Non-pigmented ciliary epithelial cell (primary cell): ENCODE data around the gene IFIT3.
"Not testable (repeated sequence)": the region's sequence is repeated elsewhere in the genome, so short reads cannot be mapped to it uniquely, and the experiment has no call there.

Experiments
- DNase-seq: peaks from one replicate; pipeline ENCODE4 v3.0.0-alpha.2; 2010; ENCODE audit warnings: low read depth

The IFIT3 gene

DNA sequence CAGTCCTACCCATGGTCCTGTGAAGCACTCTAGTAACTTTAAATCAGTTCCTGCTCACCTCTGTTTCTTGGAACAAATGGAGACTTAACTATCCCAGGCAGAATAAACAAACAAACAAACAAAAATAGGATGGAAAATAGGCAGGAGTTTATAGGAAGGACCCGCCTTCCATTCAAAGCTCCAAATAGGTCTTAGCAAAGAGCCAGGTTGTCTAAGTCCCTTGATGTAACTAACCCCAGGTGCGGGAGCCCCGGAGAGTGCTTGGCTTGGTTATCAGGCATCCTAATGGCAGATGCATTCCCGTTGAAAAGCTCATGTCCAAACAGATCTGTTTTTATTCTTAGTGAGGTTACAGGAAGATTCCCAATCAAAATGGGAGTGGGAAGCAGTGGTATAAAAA is 23.8 kb upstream of the IFIT3 start:
- DNase-seq: no peak

DNA sequence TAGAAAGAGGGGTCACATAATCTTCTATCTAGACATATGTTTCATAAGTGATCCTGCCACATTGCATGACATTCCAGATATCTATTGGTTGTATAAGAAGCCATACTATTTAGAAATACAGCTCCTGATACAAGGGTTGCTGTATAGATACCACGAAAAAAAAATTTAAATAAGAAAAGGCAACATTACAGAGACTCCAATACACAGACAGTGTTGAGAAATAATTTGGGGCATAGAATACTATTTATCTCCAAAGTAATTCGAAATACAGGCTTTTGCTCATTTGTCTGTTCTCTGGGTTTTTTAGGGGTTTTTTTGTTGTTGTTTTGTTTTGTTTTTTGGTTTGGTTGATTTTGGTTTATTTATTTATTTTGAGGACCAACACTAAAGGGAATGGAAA is 23.4 kb upstream of the IFIT3 start:
- no peak for DNase-seq

DNA sequence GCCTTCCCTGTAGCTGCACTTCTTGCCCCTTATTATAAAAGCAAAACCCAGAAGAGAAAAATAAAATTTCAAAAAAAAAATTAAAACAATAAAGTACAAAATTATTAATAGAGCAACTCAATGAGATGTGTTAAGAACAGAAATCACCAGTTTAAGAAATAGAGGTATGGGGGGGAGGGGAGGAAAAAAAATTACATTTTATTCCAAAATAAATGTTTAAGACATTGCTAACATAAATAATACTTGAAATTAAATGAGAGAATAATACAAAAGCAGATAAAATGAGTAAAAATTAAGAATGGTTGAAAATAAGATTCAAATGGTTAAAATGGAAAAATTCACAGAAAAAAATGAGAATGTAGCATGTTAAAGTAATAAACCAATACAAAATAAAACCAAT is 22.9 kb upstream of the IFIT3 start:
- no peak for DNase-seq

DNA sequence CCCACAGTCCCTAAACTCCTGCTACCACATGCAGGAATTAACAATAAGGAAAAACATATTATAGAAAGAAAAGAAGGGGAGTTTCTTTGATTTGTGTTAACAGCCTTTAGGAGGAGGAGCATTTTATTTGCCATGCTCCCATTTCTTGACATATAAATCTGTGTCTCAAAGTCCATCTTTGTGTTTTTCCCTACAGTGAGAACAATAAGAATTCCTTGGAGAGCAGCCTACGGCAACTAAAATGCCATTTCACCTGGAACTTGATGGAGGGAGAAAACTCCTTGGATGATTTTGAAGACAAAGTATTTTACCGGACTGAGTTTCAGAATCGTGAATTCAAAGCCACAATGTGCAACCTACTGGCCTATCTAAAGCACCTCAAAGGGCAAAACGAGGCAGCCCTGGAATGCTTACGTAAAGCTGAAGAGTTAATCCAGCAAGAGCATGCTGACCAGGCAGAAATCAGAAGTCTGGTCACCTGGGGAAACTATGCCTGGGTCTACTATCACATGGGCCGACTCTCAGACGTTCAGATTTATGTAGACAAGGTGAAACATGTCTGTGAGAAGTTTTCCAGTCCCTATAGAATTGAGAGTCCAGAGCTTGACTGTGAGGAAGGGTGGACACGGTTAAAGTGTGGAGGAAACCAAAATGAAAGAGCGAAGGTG is 21.9 kb upstream of the IFIT3 start:
- no peak for DNase-seq

DNA sequence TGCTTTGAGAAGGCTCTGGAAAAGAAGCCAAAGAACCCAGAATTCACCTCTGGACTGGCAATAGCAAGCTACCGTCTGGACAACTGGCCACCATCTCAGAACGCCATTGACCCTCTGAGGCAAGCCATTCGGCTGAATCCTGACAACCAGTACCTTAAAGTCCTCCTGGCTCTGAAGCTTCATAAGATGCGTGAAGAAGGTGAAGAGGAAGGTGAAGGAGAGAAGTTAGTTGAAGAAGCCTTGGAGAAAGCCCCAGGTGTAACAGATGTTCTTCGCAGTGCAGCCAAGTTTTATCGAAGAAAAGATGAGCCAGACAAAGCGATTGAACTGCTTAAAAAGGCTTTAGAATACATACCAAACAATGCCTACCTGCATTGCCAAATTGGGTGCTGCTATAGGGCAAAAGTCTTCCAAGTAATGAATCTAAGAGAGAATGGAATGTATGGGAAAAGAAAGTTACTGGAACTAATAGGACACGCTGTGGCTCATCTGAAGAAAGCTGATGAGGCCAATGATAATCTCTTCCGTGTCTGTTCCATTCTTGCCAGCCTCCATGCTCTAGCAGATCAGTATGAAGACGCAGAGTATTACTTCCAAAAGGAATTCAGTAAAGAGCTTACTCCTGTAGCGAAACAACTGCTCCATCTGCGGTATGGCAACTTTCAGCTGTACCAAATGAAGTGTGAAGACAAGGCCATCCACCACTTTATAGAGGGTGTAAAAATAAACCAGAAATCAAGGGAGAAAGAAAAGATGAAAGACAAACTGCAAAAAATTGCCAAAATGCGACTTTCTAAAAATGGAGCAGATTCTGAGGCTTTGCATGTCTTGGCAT is 21.1 kb upstream of the IFIT3 start:
- DNase-seq: no peak

DNA sequence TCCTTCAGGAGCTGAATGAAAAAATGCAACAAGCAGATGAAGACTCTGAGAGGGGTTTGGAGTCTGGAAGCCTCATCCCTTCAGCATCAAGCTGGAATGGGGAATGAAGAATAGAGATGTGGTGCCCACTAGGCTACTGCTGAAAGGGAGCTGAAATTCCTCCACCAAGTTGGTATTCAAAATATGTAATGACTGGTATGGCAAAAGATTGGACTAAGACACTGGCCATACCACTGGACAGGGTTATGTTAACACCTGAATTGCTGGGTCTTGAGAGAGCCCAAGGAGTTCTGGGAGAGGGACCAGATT is 20.6 kb upstream of the IFIT3 start:
- DNase-seq: no peak

DNA sequence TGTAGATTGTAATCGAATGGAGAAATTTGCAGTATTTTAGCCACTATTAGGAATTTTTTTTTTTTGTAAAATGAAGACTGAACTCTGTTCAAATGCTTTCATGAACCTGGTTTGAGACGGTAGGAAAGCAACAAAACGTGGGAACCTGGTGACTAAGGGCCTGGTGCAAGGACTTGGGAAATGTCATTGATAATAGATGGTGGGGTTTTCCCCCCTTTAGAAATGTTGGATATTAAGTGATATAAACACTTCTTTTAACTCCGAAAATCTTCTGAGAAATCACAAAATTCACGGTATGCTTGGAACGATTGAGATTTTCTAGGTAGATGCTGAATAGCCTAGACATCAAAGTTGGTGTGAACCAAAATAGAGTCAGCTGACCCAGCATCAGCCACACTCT is 19.5 kb upstream of the IFIT3 start:
- DNase-seq: no peak

GRCh38 chr10:89308736-89309135 is 19.1 kb upstream of the IFIT3 start:
- no peak for DNase-seq

GRCh38 chr10:89309156-89310055 is 18.4 kb upstream of the IFIT3 start:
- no peak for DNase-seq

- DNase-seq: no peak
Observed at GRCh38 chr10:89310056-89310893, 17.5 kb upstream of the IFIT3 start.

DNA sequence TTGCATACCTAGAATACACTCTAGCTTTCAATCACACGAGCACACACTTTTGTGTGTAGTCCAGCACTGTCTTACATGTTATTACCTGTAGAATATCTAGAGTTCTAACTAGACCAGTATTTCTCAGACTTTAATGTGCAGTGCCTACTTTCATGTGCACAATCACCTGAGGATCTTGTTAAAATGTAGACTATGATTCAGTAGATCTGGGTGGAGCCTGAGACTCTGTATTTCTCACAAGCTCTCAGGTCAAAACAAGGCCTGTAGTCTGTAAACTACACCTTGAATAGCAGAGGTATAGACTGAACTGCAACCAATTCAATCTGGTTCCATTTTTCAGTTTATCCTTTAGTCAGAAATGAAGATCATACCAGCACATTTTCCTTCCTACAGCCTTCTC is 14.8 kb upstream of the IFIT3 start:
- no peak for DNase-seq

DNA sequence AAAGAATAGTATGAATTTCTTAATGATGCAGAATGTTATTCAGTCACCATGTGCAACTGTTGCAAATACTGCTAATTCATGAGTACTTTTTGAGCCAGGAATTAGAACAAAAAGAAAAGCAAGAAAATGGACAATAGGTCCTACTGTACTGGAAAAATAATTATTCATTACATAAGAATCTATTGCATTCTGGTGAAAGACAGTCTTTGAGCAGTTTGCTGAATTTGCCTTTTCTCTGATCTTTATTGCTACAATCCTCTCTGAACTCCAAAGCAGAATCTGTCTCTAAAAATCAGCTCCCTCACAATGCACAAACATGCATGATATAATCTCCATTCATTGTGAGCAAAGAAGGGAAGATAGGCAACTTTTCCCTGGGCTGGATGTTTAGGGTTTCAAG is 13.1 kb upstream of the IFIT3 start:
- DNase-seq: no peak

DNA sequence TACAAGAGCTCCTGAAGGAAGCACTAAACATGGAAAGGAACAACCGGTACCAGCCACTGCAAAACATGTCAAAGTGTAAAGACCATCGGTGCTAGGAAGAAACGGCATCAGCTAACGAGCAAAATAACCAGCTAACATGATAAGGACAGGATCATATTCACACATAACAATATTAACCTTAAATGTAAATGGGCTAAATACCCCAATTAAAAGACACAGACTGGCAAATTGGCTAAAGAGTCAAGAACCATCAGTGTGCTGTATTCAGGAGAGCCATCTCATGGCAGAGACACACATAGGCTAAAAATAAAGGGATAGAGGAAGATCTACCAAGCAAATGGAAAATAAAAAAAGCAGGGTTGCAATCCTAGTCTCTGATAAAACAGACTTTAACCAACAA is 9.8 kb upstream of the IFIT3 start:
- DNase-seq: not testable (repeated sequence)

- not testable (repeated sequence) for DNase-seq
Observed at GRCh38 chr10:89325081-89325480, 2.7 kb upstream of the IFIT3 start.

DNA sequence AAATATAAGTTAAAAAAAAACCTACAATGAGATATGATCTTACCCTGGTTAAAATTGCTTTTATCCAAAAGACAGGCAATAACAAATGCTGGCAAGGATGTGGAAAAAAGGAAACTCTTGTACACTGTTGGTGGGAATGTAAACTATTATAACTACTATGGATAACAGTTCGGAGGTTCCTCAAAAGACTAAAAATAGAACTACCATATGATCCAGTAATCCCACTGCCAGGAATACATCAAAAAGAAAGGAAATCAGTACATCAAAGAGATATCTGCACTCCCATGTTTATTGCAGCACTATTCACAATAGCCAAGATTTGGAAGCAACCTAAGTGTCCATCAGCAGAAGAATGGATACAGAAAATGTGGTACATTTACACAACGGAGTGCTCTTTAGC is 1.9 kb upstream of the IFIT3 start:
- not testable (repeated sequence) for DNase-seq

DNA sequence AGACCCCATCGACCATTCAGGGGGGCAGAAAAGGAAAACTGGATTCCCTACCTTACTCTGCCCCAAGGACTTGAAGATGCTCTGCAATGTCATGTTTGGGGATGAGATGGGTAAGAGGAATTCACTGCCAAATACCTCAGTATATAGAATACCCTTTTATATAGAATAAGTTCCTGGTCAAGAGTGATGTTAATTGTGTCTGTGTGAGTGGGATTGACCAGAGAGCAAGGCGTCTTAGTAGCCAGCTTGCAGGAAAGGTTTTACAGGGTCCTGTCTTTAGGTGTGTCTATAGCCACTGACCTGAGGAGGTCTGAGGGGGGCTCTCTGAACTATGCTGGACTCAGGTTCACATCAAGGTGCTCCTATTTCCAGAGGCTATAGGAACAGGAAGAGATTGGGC is 1.4 kb downstream of the IFIT3 start:
- DNase-seq: no peak

GRCh38 chr10:89330014-89330413 is 2.2 kb downstream of the IFIT3 start:
- not testable (repeated sequence) for DNase-seq

GRCh38 chr10:89330537-89331212 is 2.9 kb downstream of the IFIT3 start:
- no peak for DNase-seq

DNA sequence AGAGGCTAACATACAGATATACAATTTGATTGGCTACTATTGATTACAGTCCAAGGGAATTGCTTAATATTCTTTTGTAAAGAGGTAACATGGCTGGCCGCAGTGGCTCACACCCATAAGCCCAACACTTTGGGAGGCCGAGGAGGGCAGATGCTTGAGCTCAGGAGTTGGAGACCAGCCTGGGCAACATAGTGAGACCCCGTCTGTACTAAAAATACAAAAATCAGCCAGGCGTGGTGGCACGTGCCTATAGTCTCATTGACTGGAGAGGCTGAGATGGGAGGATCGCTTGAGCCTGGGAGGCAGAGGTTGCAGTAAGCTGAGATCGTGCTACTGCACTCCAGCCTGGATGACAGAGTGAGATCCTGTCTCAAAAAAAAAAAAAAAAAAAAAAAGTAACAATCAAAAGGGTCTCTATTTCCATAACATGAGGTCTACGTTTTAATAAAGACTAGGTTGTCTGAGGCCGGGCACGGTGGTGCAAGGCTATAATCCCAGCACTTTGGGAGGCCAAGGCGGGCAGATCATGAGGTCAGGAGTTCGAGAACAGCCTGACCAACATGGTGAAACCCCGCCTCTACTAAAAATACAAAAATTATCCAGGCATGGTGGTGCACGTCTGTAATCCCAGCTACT is 3.8 kb downstream of the IFIT3 start:
- not testable (repeated sequence) for DNase-seq

- DNase-seq: peak; percentile 43
Observed at GRCh38 chr10:89332123-89332633, 4.4 kb downstream of the IFIT3 start.

GRCh38 chr10:89335226-89335625 is 7.4 kb downstream of the IFIT3 start:
- no peak for DNase-seq
